VCaP (cell line): ENCODE data around the gene CELF1.

Experiments used
- H3K27ac ChIP-seq: fragments of 450-650 bp; 2 replicates; pipeline ENCODE4 v1.5.1; 2017
- TF ChIP-seq, protein P1 (sequence below): fragments of 450-650 bp; conservative IDR thresholded peaks from 2 replicates; pipeline ENCODE4 v1.5.1; 2017; ENCODE audit warnings: mild to moderate bottlenecking, moderate library complexity

Gene CELF1

DNA sequence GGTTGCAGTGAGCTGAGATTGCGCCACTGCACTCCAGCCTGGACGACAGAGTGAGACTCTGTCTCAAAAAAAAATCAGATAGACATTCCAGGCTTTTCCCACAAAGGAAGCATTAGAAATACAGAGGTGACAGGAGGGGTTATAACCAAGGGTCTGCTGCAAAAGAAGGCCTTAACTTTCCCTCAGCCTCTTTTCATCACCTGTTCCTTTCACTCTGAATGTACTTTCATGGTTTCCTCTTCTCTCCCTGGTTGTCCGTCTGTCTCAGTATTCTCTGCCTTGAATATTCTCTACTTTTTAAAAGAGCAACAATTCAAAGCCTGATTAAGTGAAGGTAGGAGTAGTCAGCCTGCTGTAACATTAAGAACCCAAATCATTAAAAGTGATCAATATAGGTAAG is 50.2 kb downstream of the CELF1 start:
- TF ChIP-seq, protein P1, sequence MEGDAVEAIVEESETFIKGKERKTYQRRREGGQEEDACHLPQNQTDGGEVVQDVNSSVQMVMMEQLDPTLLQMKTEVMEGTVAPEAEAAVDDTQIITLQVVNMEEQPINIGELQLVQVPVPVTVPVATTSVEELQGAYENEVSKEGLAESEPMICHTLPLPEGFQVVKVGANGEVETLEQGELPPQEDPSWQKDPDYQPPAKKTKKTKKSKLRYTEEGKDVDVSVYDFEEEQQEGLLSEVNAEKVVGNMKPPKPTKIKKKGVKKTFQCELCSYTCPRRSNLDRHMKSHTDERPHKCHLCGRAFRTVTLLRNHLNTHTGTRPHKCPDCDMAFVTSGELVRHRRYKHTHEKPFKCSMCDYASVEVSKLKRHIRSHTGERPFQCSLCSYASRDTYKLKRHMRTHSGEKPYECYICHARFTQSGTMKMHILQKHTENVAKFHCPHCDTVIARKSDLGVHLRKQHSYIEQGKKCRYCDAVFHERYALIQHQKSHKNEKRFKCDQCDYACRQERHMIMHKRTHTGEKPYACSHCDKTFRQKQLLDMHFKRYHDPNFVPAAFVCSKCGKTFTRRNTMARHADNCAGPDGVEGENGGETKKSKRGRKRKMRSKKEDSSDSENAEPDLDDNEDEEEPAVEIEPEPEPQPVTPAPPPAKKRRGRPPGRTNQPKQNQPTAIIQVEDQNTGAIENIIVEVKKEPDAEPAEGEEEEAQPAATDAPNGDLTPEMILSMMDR, result no peak
- H3K27ac ChIP-seq, result peak overlapping the region; percentile 31

DNA sequence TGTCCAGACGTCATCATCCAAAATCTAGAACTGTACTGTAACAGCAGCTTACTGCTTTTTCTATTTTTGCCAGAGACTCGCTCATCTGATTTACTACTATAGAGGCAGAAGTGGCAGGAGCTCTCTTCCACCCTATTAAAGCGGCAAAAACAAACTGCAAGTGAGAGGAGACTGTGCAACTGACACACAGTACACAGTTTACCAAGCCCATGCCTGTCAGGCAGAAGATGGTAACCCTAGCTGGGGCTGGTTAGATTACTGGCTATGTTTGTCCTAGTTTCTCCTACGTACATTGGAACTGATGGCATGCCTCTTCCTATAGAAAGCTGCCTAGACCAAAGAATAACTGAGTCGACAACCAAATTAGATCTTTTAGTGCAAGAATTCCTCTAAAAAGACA is 51.8 kb downstream of the CELF1 start:
- TF ChIP-seq, protein P1, result no peak
- H3K27ac ChIP-seq, result no peak overlapping the region

DNA sequence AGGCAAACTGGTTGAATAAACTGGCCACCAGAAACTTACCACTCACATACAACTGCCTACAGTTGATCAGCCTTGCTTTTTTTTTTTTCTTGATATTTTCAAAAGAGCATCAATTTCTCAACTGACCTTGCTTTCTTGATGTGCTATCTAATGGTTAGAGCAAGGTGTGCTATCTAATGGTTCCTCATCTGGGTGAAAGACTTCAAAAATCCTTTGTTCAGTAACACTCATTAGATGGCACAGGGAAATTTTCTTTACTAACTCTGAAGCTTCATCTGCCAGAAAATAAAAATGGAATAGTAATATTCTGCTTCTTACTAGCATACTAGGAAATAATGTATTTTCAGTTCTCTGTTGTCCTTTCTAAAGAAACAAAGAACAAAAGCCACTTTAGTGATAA is 52.8 kb downstream of the CELF1 start:
- no peak overlapping the region for H3K27ac ChIP-seq
- TF ChIP-seq, protein P1, result no peak

DNA sequence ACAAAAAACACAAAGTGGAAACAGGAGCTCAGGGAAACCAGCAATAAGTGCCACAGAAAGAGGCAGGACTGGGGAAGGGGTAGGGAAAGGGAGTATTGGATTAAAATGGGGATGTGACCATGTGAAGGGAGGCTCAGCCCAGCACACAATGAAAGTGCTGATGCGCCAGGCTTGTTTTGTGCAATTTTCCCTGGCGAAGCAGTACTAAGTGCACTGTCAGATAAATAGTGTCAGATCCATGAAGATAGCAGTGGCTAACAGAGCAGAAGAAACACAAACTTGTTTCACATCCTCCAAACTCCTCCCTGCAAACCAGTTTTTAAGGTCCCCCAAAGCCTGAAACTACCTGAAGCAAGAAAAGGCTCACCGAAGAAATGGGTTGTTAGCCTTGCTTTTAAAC is 53.3 kb downstream of the CELF1 start:
- TF ChIP-seq, protein P1, result no peak
- H3K27ac ChIP-seq, result 0 out of 2 replicates have a peak overlapping the region, but pooled peaks have one; percentile 9

DNA sequence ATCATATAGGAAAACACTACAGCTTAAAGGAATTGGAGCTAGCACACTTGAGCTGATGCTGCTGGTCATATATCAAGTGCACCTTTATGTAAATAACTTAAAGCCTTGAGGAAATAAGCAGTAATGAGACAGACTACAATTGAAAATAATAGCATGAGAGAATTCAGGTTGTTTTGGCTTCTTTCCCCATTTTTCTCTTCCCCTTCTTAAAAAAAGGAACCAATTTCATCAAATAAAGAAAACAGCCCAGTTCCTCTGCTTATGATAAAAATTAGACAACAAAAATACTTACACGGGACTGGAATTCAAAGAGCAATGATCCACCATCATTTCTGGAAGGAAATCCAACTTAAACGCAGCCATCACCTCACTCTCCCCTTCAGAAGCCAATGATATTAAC is 53.8 kb downstream of the CELF1 start:
- TF ChIP-seq, protein P1, result no peak
- H3K27ac ChIP-seq, result 0 out of 2 replicates have a peak overlapping the region, but pooled peaks have one; percentile 9

DNA sequence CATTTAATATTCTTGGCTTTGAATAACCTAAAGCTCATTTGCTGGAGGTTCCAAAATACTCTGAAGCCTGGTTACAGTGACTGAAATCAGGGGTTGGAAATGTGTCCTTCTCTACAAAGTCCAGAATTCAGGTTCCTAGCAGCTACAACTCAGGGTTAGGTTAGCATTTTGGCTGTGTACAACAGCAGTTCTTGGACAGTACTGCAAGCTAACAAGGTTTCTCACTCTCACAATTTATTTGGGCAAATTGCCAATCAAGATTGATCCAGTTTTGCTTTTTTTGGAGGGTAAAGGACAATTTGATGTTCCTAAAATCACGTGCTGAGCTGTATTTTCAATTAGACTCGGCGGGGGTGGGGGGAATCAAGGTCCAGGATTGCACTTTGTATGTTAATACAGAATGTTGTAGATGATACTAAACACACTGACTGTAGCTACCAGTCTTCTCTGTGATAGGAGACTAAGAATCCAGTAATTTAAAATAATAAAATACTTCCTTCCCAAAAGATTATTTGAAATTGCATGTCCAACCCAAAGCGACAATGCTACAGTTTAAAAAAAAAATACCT is 54.3 kb downstream of the CELF1 start:
- peak overlapping the region; percentile 9; the same call in 1 of the 2 replicates for H3K27ac ChIP-seq
- TF ChIP-seq, protein P1, result no peak

DNA sequence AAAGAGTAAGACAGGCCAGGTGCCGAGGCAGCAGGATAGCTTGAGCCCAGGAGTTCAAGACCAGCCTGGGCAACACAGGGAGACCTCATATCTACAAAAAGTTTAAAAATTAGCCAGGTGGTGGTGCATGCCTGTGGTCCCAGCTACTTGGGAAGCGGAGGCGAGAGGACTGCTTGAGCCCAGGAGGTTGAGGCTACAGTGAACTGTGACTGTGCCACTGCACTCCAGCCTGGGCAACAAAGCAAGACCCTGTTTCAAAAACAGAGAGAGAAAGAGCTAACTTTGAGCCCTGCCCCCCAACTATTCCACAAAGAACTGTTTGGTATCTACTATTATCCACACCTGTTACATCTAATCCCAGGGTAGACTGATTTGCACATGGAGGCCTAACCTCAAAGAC is 54.8 kb downstream of the CELF1 start:
- no peak overlapping the region; the same call in 1 of the 2 replicates for H3K27ac ChIP-seq
- TF ChIP-seq, protein P1, result no peak
